Endothelial cell of hepatic sinusoid (primary cell): ENCODE results near the gene SEMA6B.

ENCODE experiments used
- in situ Hi-C: cut with HindIII; loops from 2 replicates; pipeline ENCODE4 v1.10.0; 2017; ENCODE audit warnings: low sequenced_read_pairs

SEMA6B gene

GRCh38 chr19:4515732-4516131 is 43.8 kb downstream of the SEMA6B start:
- in situ Hi-C loops: no loop called here

- in situ Hi-C loops: no loop called here
Measured at GRCh38 chr19:4513248-4513647, 46.2 kb downstream of the SEMA6B start.

GRCh38 chr19:4512070-4512469 is 47.4 kb downstream of the SEMA6B start:
- in situ Hi-C loops: no loop called here

GRCh38 chr19:4511300-4512054 is 48.0 kb downstream of the SEMA6B start:
- in situ Hi-C loops: no loop called here

GRCh38 chr19:4510435-4511255 is 48.8 kb downstream of the SEMA6B start:
- in situ Hi-C loops: no loop called here

- in situ Hi-C loops: no loop called here
Measured at GRCh38 chr19:4508698-4509097, 50.8 kb downstream of the SEMA6B start.

GRCh38 chr19:4507804-4508203 is 51.7 kb downstream of the SEMA6B start:
- in situ Hi-C loops: no loop called here

- in situ Hi-C loops: no loop called here
Measured at GRCh38 chr19:4507150-4507452, 52.4 kb downstream of the SEMA6B start.

GRCh38 chr19:4506449-4507149 is 52.9 kb downstream of the SEMA6B start:
- in situ Hi-C loops: no loop called here

- in situ Hi-C loops: no loop called here
Measured at GRCh38 chr19:4505570-4506448, 53.7 kb downstream of the SEMA6B start.

- in situ Hi-C loops: no loop called here
Measured at GRCh38 chr19:4504891-4505569, 54.5 kb downstream of the SEMA6B start.

GRCh38 chr19:4504297-4504701 is 55.2 kb downstream of the SEMA6B start:
- in situ Hi-C loops: no loop called here

GRCh38 chr19:4503825-4504170 is 55.7 kb downstream of the SEMA6B start:
- in situ Hi-C loops: no loop called here

GRCh38 chr19:4503132-4503824 is 56.2 kb downstream of the SEMA6B start:
- in situ Hi-C loops: no loop called here

- in situ Hi-C loops: no loop called here
Measured at GRCh38 chr19:4502282-4503131, 57.0 kb downstream of the SEMA6B start.

- in situ Hi-C loops: no loop called here
Measured at GRCh38 chr19:4501691-4502090, 57.8 kb downstream of the SEMA6B start.

- in situ Hi-C loops: no loop called here
Measured at GRCh38 chr19:4500841-4501591, 58.5 kb downstream of the SEMA6B start.

- in situ Hi-C loops: no loop called here
Measured at GRCh38 chr19:4499855-4500254, 59.6 kb downstream of the SEMA6B start.
